BE2C (cell line): Measurements from ENCODE around the gene LYSMD2.
A peak's percentile ranks its signal among the peaks of the same experiment; 100 is the strongest.

Experiments used
- DNase-seq: peaks from one replicate; pipeline ENCODE4 v3.0.0-alpha.2; 2020
- H3K27me3 ChIP-seq: fragments of 250-450 bp; sonication (Bioruptor Pico); 2 replicates; pipeline ENCODE4 v1.5.1; 2020; ENCODE audit warnings: mild to moderate bottlenecking
- H3K36me3 ChIP-seq: fragments of 250-450 bp; sonication (Bioruptor Pico); 2 replicates; pipeline ENCODE4 v1.5.1; 2020; ENCODE audit warnings: mild to moderate bottlenecking
- H3K4me1 ChIP-seq: fragments of 250-450 bp; sonication (Bioruptor Pico); 2 replicates; pipeline ENCODE4 v1.5.1; 2020
- H3K4me3 ChIP-seq: 2 replicates; pipeline ENCODE4 v1.5.1; 2011; ENCODE audit warnings: low read depth, low read length
- H3K9me3 ChIP-seq: fragments of 250-450 bp; sonication (Bioruptor Pico); 2 replicates; pipeline ENCODE4 v1.5.1; 2020
- CTCF ChIP-seq: IDR thresholded peaks from 2 replicates; pipeline ENCODE4 v1.5.1; 2012; ENCODE audit warnings: mild to moderate bottlenecking, low read depth, low read length

Gene LYSMD2

GRCh38 chr15:51736751-51737521, 519 bp downstream of the LYSMD2 start:
- Histone ChIP-seq H3K4me3 (peak overlapping the region; percentile 80), H3K36me3 (peaks cover 5% of the 10 kb centered on the region), H3K4me1 (peaks cover 21% of the 10 kb centered on the region), H3K27me3 (no peaks in the 10 kb centered on the region), H3K9me3 (no peaks in the 10 kb centered on the region)
- TF ChIP-seq CTCF, result no peak
- DNase-seq, result peak; percentile 75

GRCh38 chr15:51736069-51736468, 1.4 kb downstream of the LYSMD2 start:
- no peak for TF ChIP-seq CTCF
- H3K9me3 ChIP-seq, result no peaks in the 10 kb centered on the region
- peak; percentile 39 for DNase-seq
- peaks cover 25% of the 10 kb centered on the region for H3K4me1 ChIP-seq
- H3K4me3 ChIP-seq, result peak overlapping the region; percentile 80
- H3K27me3 ChIP-seq, result no peaks in the 10 kb centered on the region
- H3K36me3 ChIP-seq, result peaks cover 5% of the 10 kb centered on the region

- H3K27me3 ChIP-seq, result no peaks in the 10 kb centered on the region
- TF ChIP-seq CTCF, result peak; percentile 73
- H3K4me3 ChIP-seq, result peak overlapping the region; percentile 80
- H3K4me1 ChIP-seq, result peaks cover 29% of the 10 kb centered on the region
- H3K36me3 ChIP-seq, result peaks cover 9% of the 10 kb centered on the region
- peak; percentile 55 for DNase-seq
- H3K9me3 ChIP-seq, result no peaks in the 10 kb centered on the region
Measured at GRCh38 chr15:51735228-51736010, 2.0 kb downstream of the LYSMD2 start.

- no peak for DNase-seq
- H3K27me3 ChIP-seq, result no peaks in the 10 kb centered on the region
- no peak overlapping the region for H3K4me3 ChIP-seq
- no peaks in the 10 kb centered on the region for H3K9me3 ChIP-seq
- peaks cover 35% of the 10 kb centered on the region for H3K4me1 ChIP-seq
- TF ChIP-seq CTCF, result no peak
- peaks cover 14% of the 10 kb centered on the region for H3K36me3 ChIP-seq
Measured at GRCh38 chr15:51732646-51733045, 4.8 kb downstream of the LYSMD2 start.

GRCh38 chr15:51731549-51732267, 5.7 kb downstream of the LYSMD2 start:
- no peaks in the 10 kb centered on the region for H3K9me3 ChIP-seq
- no peak for DNase-seq
- TF ChIP-seq CTCF, result no peak
- H3K4me1 ChIP-seq, result peaks cover 41% of the 10 kb centered on the region
- H3K36me3 ChIP-seq, result peaks cover 14% of the 10 kb centered on the region
- no peaks in the 10 kb centered on the region for H3K27me3 ChIP-seq
- no peak overlapping the region for H3K4me3 ChIP-seq
